Fibroblast of the aortic adventitia (primary cell): ENCODE data around the gene NDUFB7. TPM values are rescaled to one million over a fixed set of nuclear protein-coding genes. Genes with fewer than 3 reads are reported as not detected.
A peak's percentile ranks its signal among the peaks of the same experiment; 100 is the strongest.
"Not testable (repeated sequence)": the region's sequence is repeated elsewhere in the genome, so short reads cannot be mapped to it uniquely, and the experiment has no call there.

Source experiments
- DNase-seq: peaks from one replicate; pipeline ENCODE4 v3.0.0-alpha.2; 2010; ENCODE audit warnings: low read depth
- H3K4me3 ChIP-seq: 2 replicates; pipeline ENCODE4 v1.5.1; 2011; ENCODE audit warnings: low read depth, mild to moderate bottlenecking, control low read depth, low read length, moderate library complexity
- CTCF ChIP-seq: IDR thresholded peaks from 2 replicates; pipeline ENCODE4 v1.5.1; 2011; ENCODE audit warnings: mild to moderate bottlenecking, low read length, control low read depth, inconsistent platforms; ENCODE audit not compliant: insufficient read depth
- total RNA-seq: library from RNA; depleted of rRNA; stranded (reverse); fragments of >200 nt; gene quantifications from 2 replicates; pipeline ENCODE4 v1.2.3, GENCODE V29; 2012; ENCODE audit warnings: low replicate concordance

NDUFB7 gene
- total RNA-seq, 1 donor: 164 TPM

- no peak overlapping the region for H3K4me3 ChIP-seq
- no peak for TF ChIP-seq CTCF
- DNase-seq: no peak
Measured at GRCh38 chr19:14544047-14544446, 27.8 kb downstream of the NDUFB7 start.

GRCh38 chr19:14542711-14543328 lies 29.0 kb downstream of the NDUFB7 start:
- no peak for TF ChIP-seq CTCF
- no peak overlapping the region for H3K4me3 ChIP-seq
- DNase-seq: peak; percentile 75

GRCh38 chr19:14541979-14542378 lies 29.9 kb downstream of the NDUFB7 start:
- H3K4me3 ChIP-seq: not testable (repeated sequence)

GRCh38 chr19:14540741-14541525 lies 30.9 kb downstream of the NDUFB7 start:
- no peak for TF ChIP-seq CTCF
- no peak overlapping the region for H3K4me3 ChIP-seq
- DNase-seq: no peak

More at GRCh38 chr19:14541979-14542378, 29.9 kb downstream of the NDUFB7 start:
- not testable (repeated sequence) for DNase-seq

GRCh38 chr19:14536926-14537692 lies 34.8 kb downstream of the NDUFB7 start:
- H3K4me3 ChIP-seq: peak overlapping the region; percentile 45
- peak; percentile 61 for DNase-seq
- no peak for TF ChIP-seq CTCF

GRCh38 chr19:14533450-14533849 lies 38.4 kb downstream of the NDUFB7 start:
- DNase-seq: no peak
- H3K4me3 ChIP-seq: no peak overlapping the region
- TF ChIP-seq CTCF: no peak

GRCh38 chr19:14530506-14530905 lies 41.4 kb downstream of the NDUFB7 start:
- peak overlapping the region; percentile 98 for H3K4me3 ChIP-seq
- no peak for TF ChIP-seq CTCF
- no peak for DNase-seq
